Measurements from ENCODE around the gene LGALS1.

LGALS1 gene

GRCh38 chr22:37674951-37675929, at the start of gene LGALS1:
Gene LGALS1, plus strand, starts transcription at chr22:37675636. Its CDS starts 67 bp downstream, at chr22:37675703.
- DNase-seq (ENCODE audit: low spot score): peak; percentile 98

GRCh38 chr22:37625737-37626136, 49.7 kb upstream of the LGALS1 start:
- no peak for DNase-seq (ENCODE audit: low spot score)

- peak; percentile 10 for DNase-seq (ENCODE audit: low spot score)
Observed at GRCh38 chr22:37626144-37626543, 49.3 kb upstream of the LGALS1 start.

GRCh38 chr22:37626556-37627075, 48.8 kb upstream of the LGALS1 start:
- no peak for DNase-seq (ENCODE audit: low spot score)

GRCh38 chr22:37627121-37627520, 48.3 kb upstream of the LGALS1 start:
- DNase-seq (ENCODE audit: low spot score): no peak

GRCh38 chr22:37627545-37627944, 47.9 kb upstream of the LGALS1 start:
- no peak for DNase-seq (ENCODE audit: low spot score)

GRCh38 chr22:37628830-37629229, 46.6 kb upstream of the LGALS1 start:
- DNase-seq (ENCODE audit: low spot score): no peak

- DNase-seq (ENCODE audit: low spot score): no peak
Observed at GRCh38 chr22:37629928-37630327, 45.5 kb upstream of the LGALS1 start.

GRCh38 chr22:37630839-37631435, 44.5 kb upstream of the LGALS1 start:
- DNase-seq (ENCODE audit: low spot score): no peak

- no peak for DNase-seq (ENCODE audit: low spot score)
Observed at GRCh38 chr22:37631448-37632173, 43.8 kb upstream of the LGALS1 start.

GRCh38 chr22:37632174-37633088, 43.0 kb upstream of the LGALS1 start:
- DNase-seq (ENCODE audit: low spot score): no peak

GRCh38 chr22:37633089-37633624, 42.3 kb upstream of the LGALS1 start:
- DNase-seq (ENCODE audit: low spot score): no peak

- peak; percentile 93 for DNase-seq (ENCODE audit: low spot score)
Observed at GRCh38 chr22:37633625-37634416, 41.6 kb upstream of the LGALS1 start.

- DNase-seq (ENCODE audit: low spot score): peak; percentile 28
Observed at GRCh38 chr22:37634417-37634924, 41.0 kb upstream of the LGALS1 start.

GRCh38 chr22:37635157-37635556, 40.3 kb upstream of the LGALS1 start:
- DNase-seq (ENCODE audit: low spot score): no peak

- DNase-seq (ENCODE audit: low spot score): peak; percentile 25
Observed at GRCh38 chr22:37636186-37636948, 39.1 kb upstream of the LGALS1 start.

GRCh38 chr22:37636949-37637273, 38.5 kb upstream of the LGALS1 start:
- DNase-seq (ENCODE audit: low spot score): peak; percentile 28

- DNase-seq (ENCODE audit: low spot score): no peak
Observed at GRCh38 chr22:37638391-37639069, 36.9 kb upstream of the LGALS1 start.
